GM12878 (cell line): ENCODE results near the gene ASIC4. TPM values are rescaled to one million over a fixed set of nuclear protein-coding genes. Genes with fewer than 3 reads are reported as not detected.

Experiments used
- CHD1 ChIP-seq: IDR thresholded peaks from 2 replicates; pipeline ENCODE4 v1.6.1; 2012; ENCODE audit warnings: low read depth, low read length, improper control_type of control experiment
- PRDM15 ChIP-seq: fragments of 450-650 bp; formaldehyde crosslinking; IDR thresholded peaks from 2 replicates; pipeline ENCODE4 v1.4.0; 2020; ENCODE audit warnings: mild to moderate bottlenecking, moderate library complexity
- ZBTB11 ChIP-seq: fragments of 450-650 bp; formaldehyde crosslinking; IDR thresholded peaks from 2 replicates; pipeline ENCODE4 v1.5.0; 2022; ENCODE audit warnings: mild to moderate bottlenecking, missing genetic modification characterization
- polyA plus RNA-seq, 11 experiments: library from polyadenylated mRNA; depleted of rRNA in 4 of 11; unstranded in 6 of 11; stranded (reverse) in 5 of 11; fragments of >200 nt; fragmentation: Nextera tagmentation in 4 of 11; fragmentation: Illumina TruSeq in 1 of 11; extraction: Ambion mirVana in 4 of 11; extraction: Trizol in 1 of 11; gene quantifications; 1 replicate in 1 of 11; 2 replicates in 10 of 11; pipeline versions ENCODE4 v1.2.1 to v1.2.3, GENCODE V29; 2011 to 2016; ENCODE audit warnings: inconsistent platforms in 2 of 11, missing spikeins in 2 of 11, low read depth in 1 of 11
- total RNA-seq, 4 experiments: library from RNA; depleted of rRNA in 3 of 4; stranded (reverse); fragments of >200 nt in 3 of 4; fragmentation: Illumina TruSeq in 1 of 4; extraction: Trizol in 1 of 4; gene quantifications; 2 replicates each; pipeline versions ENCODE4 v1.2.1 to v1.2.3, GENCODE V29; 2013 to 2021

The ASIC4 gene
- total and polyA plus RNA-seq, 10 of the 15 experiments (the other 5 are each of a cell fraction or from before 2014, with no cell fraction given) = 0.01 TPM; not detected in 9

DNA sequence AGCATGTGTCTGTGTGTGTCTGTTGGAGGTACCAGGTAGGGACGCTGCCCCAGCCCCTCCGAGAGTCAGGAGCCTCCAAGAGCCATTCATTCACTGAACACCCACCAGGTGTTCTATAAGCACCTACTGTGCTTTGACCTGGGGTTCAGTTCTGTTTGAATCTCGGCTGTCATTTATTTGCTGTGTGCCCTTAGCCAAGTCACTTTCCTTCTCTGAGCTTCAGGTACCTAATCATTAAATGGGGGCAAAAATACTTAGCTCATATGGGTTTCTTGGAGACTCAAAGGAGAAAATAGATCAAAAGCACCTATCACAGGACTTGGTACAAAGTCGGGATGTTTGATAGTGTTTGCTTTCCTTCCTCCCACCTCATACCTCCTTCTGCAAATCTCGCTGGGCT, 13.2 kb downstream of the ASIC4 start (continued):
- TF ChIP-seq CHD1 (no peak), PRDM15 (CRISPR knock-in tag) (no peak), ZBTB11 (CRISPR knock-in tag) (no peak)
